Left lobe of liver (tissue), 2 donors: ENCODE measurements around the gene UBE2D2. TPM values are rescaled to one million over a fixed set of nuclear protein-coding genes. Genes with fewer than 3 reads are reported as not detected.

Experiments used
- ATAC-seq: fragments of 200-7000 bp; cut with Tn5 transposase; one replicate; pipeline ENCODE4 v1.9.1; 2020; ENCODE audit warnings: mild to moderate bottlenecking, moderate library complexity
- DNase-seq: peaks from one replicate; pipeline ENCODE4 v3.0.0-alpha.2; 2020; ENCODE audit warnings: low spot score
- total RNA-seq: library from RNA; stranded (reverse); gene quantifications from one replicate; pipeline ENCODE4 v1.2.1, GENCODE V29; 2021
- donor health status: DM: no; HTN: no; CAD: no; lungs with moderate emphysema.
- donor health status: DM: no; HTN: yes; CAD: no.

UBE2D2 gene
- total RNA-seq, 1 donor from 2014 or later: 34.4 TPM

DNA sequence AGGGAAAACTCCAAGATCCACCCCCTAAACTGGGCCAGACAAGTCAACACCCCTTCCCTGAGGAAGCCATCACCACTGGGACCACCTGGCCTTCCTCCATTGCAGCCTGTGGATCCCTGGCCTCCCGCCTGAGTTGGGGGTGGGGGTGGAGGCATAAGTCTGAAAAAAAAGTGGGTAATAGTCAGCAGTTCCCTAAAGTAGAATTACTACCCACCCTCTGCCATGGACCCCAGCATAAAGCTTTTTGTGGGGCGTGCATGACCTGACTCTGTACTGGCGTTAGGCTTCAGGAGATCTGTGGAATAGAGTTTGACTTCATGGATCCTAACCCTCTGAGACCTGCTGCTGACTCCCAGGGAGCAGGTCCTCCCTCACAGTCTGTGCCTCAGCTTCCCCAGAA lies 85.0 kb downstream of the UBE2D2 start:
- DNase-seq (no peak), ATAC-seq (no peak)

DNA sequence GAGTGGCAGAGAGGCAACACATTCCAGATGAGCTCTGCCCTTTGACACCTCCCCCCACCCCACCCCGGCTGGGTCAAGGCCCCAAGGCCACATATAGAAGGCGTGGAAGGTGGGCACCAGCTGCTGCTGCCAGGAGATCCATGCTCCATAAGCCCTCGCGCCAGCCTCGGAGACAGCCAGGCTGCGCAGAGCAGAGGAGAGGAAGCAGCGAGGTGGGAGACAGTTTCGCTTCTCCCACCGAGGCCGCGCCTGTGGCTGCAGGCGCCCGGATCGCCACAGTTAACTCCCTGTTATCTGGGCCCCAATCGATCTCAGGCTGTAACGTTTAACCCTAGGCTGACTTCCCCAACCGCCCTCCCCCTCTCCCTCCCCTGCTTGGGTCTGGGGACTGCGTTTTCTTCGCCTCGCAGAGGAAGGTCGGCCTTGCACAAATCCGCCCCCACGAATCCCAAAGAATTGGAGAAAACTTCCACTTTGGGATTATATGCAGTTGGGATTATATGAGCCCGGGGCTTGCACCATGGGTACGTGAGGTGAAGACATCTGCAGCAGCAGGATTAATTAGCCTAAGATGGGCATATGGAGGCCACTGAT lies 85.9 kb downstream of the UBE2D2 start:
- ATAC-seq: no peak
- DNase-seq: peak; percentile 66

DNA sequence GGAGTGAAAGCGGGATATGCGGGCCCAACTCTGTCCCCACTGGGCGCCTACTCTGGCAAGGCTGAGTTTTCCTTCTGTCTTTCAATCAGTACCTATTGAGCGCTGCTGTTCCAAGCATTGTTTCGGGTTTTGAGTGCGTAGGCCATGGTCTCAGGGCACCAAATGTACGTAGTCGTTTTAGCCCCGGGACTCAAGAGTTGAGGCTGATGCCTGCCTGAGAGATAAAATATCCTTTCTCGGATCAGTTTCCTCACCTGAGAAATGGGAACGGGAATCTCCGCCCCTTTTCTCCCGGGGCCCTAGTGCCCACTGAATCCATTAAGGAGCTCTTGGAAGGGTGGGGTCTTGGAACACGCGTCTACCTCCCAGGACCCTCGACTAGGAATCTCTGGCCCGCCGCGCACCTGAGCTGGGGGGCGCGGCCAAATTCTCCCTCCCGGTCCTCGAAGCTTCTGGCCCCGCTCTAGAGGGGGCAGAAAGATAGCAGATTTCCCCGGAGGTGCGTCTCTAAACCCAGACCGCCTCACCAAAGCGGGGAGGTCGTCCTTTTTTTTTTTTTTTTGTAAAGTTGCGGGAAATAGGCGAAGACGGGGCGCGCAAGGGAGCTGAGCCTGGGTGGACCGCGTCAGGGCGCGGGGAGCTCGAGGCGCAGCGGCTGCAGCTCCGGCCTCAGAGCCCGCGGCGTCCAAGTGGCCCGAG lies 86.5 kb downstream of the UBE2D2 start:
- no peak for DNase-seq
- ATAC-seq: no peak

GRCh38 chr5:139648205-139649081 lies 87.3 kb downstream of the UBE2D2 start, which contains the start of gene CXXC5:
TSS of gene CXXC5 (plus strand) at chr5:139648349. CDS start at chr5:139680524, 32,175 bp downstream.
- ATAC-seq: peak; percentile 61

GRCh38 chr5:139649082-139649991 lies 88.2 kb downstream of the UBE2D2 start:
- ATAC-seq (peak; percentile 2), DNase-seq (no peak)

More at GRCh38 chr5:139648205-139649081, 87.3 kb downstream of the UBE2D2 start, which contains the start of gene CXXC5:
- peak; percentile 91 for DNase-seq

DNA sequence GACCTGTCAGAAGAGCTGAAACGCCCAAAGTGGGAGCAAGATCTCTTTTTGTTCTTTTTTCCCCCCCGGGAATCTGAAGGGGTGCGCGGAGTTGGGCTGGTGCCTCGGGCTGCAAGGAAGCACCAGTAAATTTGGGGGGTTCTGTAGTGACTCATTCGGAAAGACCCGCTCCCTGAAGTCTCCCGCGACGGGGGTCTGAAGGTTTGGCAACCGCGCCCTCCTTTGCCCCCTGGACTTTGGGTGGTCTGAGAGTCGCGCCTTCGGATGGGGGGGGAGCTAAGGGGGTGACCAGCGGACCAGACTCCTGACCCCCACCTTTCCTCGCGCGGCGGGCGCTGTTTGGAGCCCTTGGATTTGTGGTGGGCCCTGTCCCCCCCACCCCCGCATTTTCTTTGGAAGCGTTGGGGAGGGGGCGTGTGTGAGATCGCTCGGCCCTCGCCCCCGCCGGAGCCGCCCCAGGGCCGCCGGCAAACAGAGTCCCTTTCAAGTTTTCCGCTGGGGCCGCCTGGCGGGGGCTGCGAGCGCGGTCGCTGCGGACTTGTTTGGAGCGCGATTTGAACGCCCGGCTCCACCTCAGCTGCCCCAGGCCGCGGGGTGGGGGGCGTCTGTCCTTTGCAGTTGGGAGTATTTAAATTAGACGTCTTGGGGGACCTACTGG lies 89.0 kb downstream of the UBE2D2 start:
- no peak for DNase-seq
- ATAC-seq: no peak

DNA sequence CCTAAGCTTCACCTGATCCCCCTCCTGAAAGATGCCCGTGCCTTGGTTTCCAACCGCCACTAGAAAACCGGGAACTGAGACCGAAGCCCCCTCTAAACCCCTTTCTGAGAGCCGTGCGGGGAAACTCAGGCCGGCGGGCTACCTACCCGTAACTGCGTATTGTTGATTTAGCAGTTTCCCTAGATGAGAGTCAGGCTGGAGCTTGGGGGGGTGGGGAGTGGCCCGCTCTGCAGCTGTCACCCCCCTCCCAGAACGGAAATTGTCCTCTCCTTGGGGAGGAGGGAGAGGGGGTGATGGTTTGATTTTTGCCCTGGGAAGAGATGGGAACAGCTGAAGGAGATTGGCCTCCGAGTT lies 89.5 kb downstream of the UBE2D2 start:
- no peak for ATAC-seq
- no peak for DNase-seq

GRCh38 chr5:139651043-139651834 lies 90.1 kb downstream of the UBE2D2 start:
- peak; percentile 95 for DNase-seq

GRCh38 chr5:139651853-139652787 lies 91.0 kb downstream of the UBE2D2 start:
- ATAC-seq (peak; percentile 11), DNase-seq (peak; percentile 79)

More at GRCh38 chr5:139651043-139651834, 90.1 kb downstream of the UBE2D2 start:
- ATAC-seq: peak; percentile 53

- ATAC-seq: no peak
- no peak for DNase-seq
These were observed 91.7 kb downstream of the UBE2D2 start for GRCh38 chr5:139652788-139653241.

- DNase-seq: no peak
- ATAC-seq: no peak
These were observed 92.5 kb downstream of the UBE2D2 start for GRCh38 chr5:139653616-139654015.

DNA sequence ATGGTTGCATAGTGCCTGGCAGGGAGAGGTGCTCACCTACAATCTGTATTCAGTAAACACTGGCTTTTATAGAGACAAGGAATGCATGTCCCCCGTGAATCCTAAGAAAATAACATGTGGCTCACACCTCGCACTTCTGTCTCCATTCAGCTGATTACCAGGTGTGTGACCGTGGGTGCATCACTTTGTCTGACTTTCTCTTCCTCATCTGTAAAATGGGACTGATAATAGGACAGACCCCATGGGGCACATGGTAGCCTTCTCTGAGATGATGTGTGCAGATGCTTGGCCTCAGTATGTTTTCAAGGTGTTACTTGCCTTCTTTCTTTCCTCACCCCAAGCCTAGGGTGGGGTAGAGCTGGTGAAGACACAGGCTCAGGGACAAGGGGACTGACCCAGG lies 93.3 kb downstream of the UBE2D2 start:
- DNase-seq (no peak), ATAC-seq (no peak)

GRCh38 chr5:139654871-139655491 lies 93.8 kb downstream of the UBE2D2 start:
- DNase-seq (no peak), ATAC-seq (peak; percentile 8)

DNA sequence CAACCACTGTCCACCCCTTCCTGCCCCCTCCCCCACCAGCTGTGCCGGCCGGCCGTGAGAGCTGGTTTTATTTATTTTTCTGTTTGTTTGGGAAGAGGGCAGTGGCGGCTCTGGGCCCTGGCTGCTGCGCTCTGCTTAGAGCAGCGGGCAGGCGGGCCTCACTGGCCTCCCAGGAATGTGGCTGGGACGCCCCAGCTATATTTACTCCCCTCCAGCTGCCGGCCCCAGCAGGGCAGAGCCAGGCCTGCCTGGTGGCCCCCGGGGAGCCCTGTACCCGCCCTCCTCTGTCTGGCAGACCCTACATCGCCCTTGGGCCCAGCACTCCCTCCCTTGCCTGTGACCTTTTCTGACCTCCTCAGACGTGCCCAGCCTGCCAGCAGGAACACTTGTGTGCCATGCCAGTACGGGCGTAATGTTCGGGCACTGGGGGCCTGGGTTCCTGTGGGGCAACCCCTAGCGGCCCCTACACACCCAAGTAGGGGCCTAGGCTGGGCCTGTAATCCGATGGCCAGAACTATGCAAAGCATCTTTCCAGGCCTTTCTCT lies 94.7 kb downstream of the UBE2D2 start:
- ATAC-seq (peak; percentile 50), DNase-seq (peak; percentile 77)

- ATAC-seq (no peak), DNase-seq (no peak)
These were observed 96.5 kb downstream of the UBE2D2 start for GRCh38 chr5:139657363-139658321.

- DNase-seq (no peak), ATAC-seq (no peak)
These were observed 97.4 kb downstream of the UBE2D2 start for GRCh38 chr5:139658501-139658927.
